GM18870 (cell line): ENCODE data around the gene NAA38.
A peak's percentile ranks its signal among the peaks of the same experiment; 100 is the strongest.

Experiments used
- ATAC-seq: cut with Tn5 transposase; IDR thresholded peaks from one replicate; pipeline ENCODE4 v1.9.1; 2021; ENCODE audit warnings: moderate library complexity; ENCODE audit not compliant: unreplicated experiment

The NAA38 gene

GRCh38 chr17:7852919-7853690 lies 4.3 kb downstream of the NAA38 start:
- ATAC-seq, result no peak

GRCh38 chr17:7852262-7852670 lies 5.1 kb downstream of the NAA38 start:
- ATAC-seq, result no peak

- peak; percentile 67 for ATAC-seq
Measured at GRCh38 chr17:7851438-7852261, 5.7 kb downstream of the NAA38 start.

- no peak for ATAC-seq
Measured at GRCh38 chr17:7850701-7851437, 6.5 kb downstream of the NAA38 start.

GRCh38 chr17:7849751-7850504 lies 7.4 kb downstream of the NAA38 start:
- no peak for ATAC-seq

- no peak for ATAC-seq
Measured at GRCh38 chr17:7849130-7849750, 8.1 kb downstream of the NAA38 start.

- no peak for ATAC-seq
Measured at GRCh38 chr17:7848739-7849129, 8.6 kb downstream of the NAA38 start.

- ATAC-seq, result no peak
Measured at GRCh38 chr17:7848131-7848579, 9.2 kb downstream of the NAA38 start.

GRCh38 chr17:7846765-7847661 lies 10.3 kb downstream of the NAA38 start:
- no peak for ATAC-seq

GRCh38 chr17:7846063-7846735 lies 11.2 kb downstream of the NAA38 start:
- ATAC-seq, result no peak

GRCh38 chr17:7845359-7846062 lies 11.8 kb downstream of the NAA38 start:
- no peak for ATAC-seq

GRCh38 chr17:7844292-7845154 lies 12.8 kb downstream of the NAA38 start:
- peak; percentile 52 for ATAC-seq

GRCh38 chr17:7843536-7844291 lies 13.6 kb downstream of the NAA38 start:
- ATAC-seq, result no peak

- ATAC-seq, result no peak
Measured at GRCh38 chr17:7843257-7843535, 14.2 kb downstream of the NAA38 start.

- ATAC-seq, result no peak
Measured at GRCh38 chr17:7842380-7843256, 14.7 kb downstream of the NAA38 start.

- no peak for ATAC-seq
Measured at GRCh38 chr17:7841915-7842379, 15.4 kb downstream of the NAA38 start.
